Breast epithelium (tissue), 4 donors: ENCODE measurements around the gene FCRL2. TPM values are rescaled to one million over a fixed set of nuclear protein-coding genes. Genes with fewer than 3 reads are reported as not detected.

Source experiments
- DNase-seq, 2 donors: peaks; one replicate each; pipeline ENCODE4 v3.0.0-alpha.2; 2019; ENCODE audit warnings: low spot score in 2 of 2
- H3K27ac ChIP-seq, 2 donors: fragments of 200-600 bp; sonication (generic) in 1 of 2; one replicate each; pipeline ENCODE4 v1.5.1; 2016 to 2019; ENCODE audit warnings: mild to moderate bottlenecking in 1 of 2
- H3K27me3 ChIP-seq, 2 donors: fragments of 200-600 bp; sonication (generic) in 1 of 2; one replicate each; pipeline versions ENCODE4 v1.5.1 to v1.6.0; 2017 to 2019; ENCODE audit warnings: control low read depth in 1 of 2, mild to moderate bottlenecking in 1 of 2
- H3K36me3 ChIP-seq: fragments of 200-600 bp; one replicate; pipeline ENCODE4 v1.5.1; 2019
- H3K4me1 ChIP-seq, 2 donors: fragments of 200-600 bp; sonication (generic); one replicate each; pipeline ENCODE4 v1.5.1; 2016 to 2019; ENCODE audit warnings: control low read depth in 1 of 2
- H3K4me3 ChIP-seq, 3 donors: fragments of 200-600 bp; sonication (generic); 1 replicate in 2 of 3; 2 replicates in 1 of 3; pipeline ENCODE4 v1.5.1; 2016 to 2019; ENCODE audit warnings: mild to moderate bottlenecking in 3 of 3, moderate library complexity in 2 of 3
- H3K9me3 ChIP-seq, 2 donors: fragments of 200-600 bp; sonication (generic) in 1 of 2; one replicate each; pipeline ENCODE4 v1.5.1; 2016 to 2019; ENCODE audit warnings: control low read depth in 1 of 2
- POLR2A ChIP-seq: fragments of 450-650 bp; IDR thresholded peaks from one replicate; pipeline ENCODE4 v1.6.1; 2016; ENCODE audit warnings: antibody characterized with exemption, mild to moderate bottlenecking, moderate library complexity
- POLR2AphosphoS5 ChIP-seq, 3 donors: sonication (generic); formaldehyde crosslinking; IDR thresholded peaks; one replicate each; pipeline ENCODE4 v1.6.1; 2017; ENCODE audit warnings: antibody characterized with exemption in 3 of 3
- intact Hi-C: fragments of 100-400 bp; cut with DNase I; formaldehyde crosslinking; loops from one replicate; pipeline ENCODE4 v1.15.1; 2023; ENCODE audit warnings: low total_unique reads
- total RNA-seq, 3 donors: library from RNA; depleted of rRNA; stranded (reverse); fragments of >200 nt; gene quantifications; one replicate each; pipeline ENCODE4 v1.1.0, GENCODE V29; 2016
- TF ChIP-seq, protein P1 (sequence below), 3 donors: fragments of 450-650 bp; IDR thresholded peaks; one replicate each; pipeline ENCODE4 v1.5.1; 2016 to 2017; ENCODE audit warnings: antibody characterized with exemption in 3 of 3, mild to moderate bottlenecking in 3 of 3, moderate library complexity in 3 of 3

The FCRL2 gene
- total RNA-seq, 3 donors from 2014 or later, result under 0.01 to 0.66 (median 0.59) TPM

DNA sequence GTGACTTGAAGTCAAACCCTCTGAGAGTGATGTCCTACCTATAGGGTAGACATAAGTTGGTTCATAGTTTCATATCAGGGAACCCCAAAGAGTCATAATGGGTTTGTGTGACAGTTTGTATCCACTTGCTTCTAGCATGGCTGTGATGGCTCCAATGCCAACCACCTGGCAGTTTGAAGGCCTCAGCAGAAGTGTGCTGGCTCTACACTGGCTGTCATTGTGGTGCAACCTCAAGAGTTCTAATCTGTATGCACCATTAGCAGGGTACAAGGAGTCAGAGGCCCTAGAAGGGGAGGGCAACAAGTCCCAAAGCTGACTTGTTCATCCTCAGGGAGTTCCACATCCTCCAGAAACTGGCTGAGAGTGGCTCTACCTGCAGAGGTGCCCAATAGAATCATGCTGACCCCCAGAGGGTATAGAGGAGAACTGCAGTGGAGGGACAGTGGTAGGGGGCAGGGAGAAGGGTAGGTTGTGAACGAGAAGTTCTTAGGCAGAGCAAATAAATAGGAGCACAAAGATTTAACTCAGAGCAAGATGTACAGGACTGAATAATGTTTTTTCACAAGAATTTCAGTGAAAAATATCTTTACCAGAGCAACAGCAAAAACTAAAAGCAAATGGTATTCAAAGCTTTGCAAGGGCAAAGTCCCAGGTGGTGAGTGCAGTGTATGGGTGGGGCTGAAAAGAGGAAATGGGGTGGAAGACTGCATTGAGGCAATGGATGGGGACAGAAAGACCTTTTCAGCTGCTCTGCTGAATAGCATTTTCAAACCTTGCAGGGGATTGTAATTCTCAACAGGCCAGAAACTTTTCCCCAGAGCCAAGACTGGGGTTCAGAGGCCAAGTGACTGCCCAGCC, 3.2 kb downstream of the FCRL2 start:
- Histone ChIP-seq H3K4me3 (no peak overlapping the region), H3K27ac (no peak overlapping the region), H3K27me3 (no peaks in the 10 kb centered on the region), H3K9me3 (no peaks in the 10 kb centered on the region), H3K4me1 (no peaks in the 10 kb centered on the region), H3K36me3 (no peaks in the 10 kb centered on the region)
- intact Hi-C loops, result no loop called here
- TF ChIP-seq POLR2AphosphoS5 (IDR thresholded peaks at IDR 0.05) (no peak), POLR2A (no peak)
- TF ChIP-seq, protein P1, sequence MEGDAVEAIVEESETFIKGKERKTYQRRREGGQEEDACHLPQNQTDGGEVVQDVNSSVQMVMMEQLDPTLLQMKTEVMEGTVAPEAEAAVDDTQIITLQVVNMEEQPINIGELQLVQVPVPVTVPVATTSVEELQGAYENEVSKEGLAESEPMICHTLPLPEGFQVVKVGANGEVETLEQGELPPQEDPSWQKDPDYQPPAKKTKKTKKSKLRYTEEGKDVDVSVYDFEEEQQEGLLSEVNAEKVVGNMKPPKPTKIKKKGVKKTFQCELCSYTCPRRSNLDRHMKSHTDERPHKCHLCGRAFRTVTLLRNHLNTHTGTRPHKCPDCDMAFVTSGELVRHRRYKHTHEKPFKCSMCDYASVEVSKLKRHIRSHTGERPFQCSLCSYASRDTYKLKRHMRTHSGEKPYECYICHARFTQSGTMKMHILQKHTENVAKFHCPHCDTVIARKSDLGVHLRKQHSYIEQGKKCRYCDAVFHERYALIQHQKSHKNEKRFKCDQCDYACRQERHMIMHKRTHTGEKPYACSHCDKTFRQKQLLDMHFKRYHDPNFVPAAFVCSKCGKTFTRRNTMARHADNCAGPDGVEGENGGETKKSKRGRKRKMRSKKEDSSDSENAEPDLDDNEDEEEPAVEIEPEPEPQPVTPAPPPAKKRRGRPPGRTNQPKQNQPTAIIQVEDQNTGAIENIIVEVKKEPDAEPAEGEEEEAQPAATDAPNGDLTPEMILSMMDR (IDR thresholded peaks at IDR 0.05), result no peak
- no peak for DNase-seq

DNA sequence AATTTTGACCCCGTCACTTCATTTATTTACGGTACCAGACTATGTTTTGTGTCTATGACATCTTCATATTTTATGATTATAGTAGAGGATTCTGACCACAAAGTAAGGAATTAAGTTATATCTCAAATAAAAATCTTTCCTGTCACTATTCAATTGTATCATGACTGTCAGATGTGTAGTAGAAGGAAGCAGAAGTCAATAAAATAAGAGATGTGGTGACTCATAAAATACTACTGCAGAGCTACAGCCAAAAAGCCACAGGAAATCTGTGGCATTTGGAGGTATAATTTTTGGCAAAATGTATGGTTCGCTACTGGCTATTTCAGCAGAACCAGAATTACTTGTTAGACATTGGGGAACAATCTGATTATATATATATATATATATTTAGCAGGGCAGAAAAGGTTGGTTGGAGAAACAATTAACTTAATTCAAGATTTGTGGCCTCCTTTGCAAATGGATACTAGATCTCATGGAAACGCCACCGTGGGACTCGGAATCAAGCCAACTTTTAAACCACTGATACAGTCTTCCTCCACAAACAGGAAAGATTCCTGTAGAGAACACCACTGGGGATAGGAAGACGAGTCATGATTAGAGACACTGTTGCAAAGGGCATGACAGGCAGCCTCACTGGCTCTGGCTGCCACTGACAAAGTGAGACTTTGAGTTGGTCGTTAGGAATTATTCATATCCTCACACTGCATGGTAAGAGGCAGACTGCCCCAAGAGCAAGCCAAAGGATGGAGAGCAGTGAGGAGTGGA, 5.1 kb downstream of the FCRL2 start:
- intact Hi-C loops, result no loop called here
- H3K27ac ChIP-seq, result peak overlapping the region in 1 of 2 donors; percentile 40
- no peak for DNase-seq
- no peaks in the 10 kb centered on the region for H3K36me3 ChIP-seq
- no peak overlapping the region for H3K4me3 ChIP-seq
- H3K27me3 ChIP-seq, result no peaks in the 10 kb centered on the region
- H3K4me1 ChIP-seq, result no peaks in the 10 kb centered on the region
- no peaks in the 10 kb centered on the region for H3K9me3 ChIP-seq
- TF ChIP-seq POLR2AphosphoS5 (IDR thresholded peaks at IDR 0.05) (no peak), POLR2A (no peak)
- TF ChIP-seq, protein P1 (IDR thresholded peaks at IDR 0.05), result no peak

DNA sequence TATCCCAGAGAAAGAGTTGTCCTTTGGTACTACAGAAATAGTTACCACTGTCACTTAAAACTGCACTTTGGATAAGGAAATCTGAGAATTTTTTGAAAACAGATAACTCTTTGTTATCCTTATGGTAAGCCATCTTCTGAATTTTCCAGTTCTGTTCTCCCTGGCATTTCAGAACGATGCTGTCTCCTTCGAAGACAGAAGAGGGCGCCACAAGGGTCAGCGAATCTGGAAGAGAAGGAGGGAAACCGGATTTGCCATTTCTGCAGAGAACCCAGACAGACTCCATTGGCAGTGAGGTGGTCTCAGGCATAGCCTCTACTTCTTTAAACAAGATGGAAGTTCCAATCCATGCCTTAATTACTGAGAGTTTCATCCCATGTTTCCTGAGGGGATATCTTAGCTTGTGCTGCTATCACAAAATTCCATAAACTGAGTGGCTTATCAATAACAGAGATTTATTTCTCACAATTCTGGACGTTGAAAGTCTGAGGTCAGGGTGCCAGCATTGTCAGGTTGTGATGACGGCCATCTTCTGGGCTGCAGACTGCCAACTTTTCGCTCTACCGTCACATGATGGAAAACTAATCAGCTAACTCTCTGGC, 6.4 kb downstream of the FCRL2 start:
- H3K4me3 ChIP-seq, result no peak overlapping the region
- H3K27me3 ChIP-seq, result no peaks in the 10 kb centered on the region
- TF ChIP-seq POLR2A, result no peak
- TF ChIP-seq POLR2AphosphoS5 (IDR thresholded peaks at IDR 0.05), result no peak
- TF ChIP-seq, protein P1 (IDR thresholded peaks at IDR 0.05), result no peak
- no peaks in the 10 kb centered on the region for H3K9me3 ChIP-seq
- intact Hi-C loops, result no loop called here
- H3K4me1 ChIP-seq, result no peaks in the 10 kb centered on the region
- no peak overlapping the region for H3K27ac ChIP-seq
- no peak for DNase-seq
- no peaks in the 10 kb centered on the region for H3K36me3 ChIP-seq

DNA sequence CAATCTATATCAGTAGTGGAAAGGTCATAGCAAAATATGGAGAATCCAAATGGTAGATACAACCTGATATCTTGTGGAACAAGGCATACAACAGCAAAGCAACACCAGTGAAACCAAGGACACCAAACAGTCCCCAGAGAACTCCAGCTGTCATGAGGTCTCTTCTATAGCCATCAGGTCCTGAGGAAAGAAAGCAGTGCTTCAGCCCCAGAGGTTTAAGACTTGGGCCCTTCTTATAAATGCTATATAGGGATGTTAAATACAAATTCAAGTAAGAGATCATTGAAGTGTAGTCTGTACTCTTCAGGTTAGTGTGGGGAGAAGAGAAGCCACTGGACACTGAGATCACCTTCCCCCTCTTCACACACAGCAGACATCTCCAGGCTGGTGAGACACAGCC, 10.1 kb downstream of the FCRL2 start:
- Histone ChIP-seq H3K9me3 (peaks cover 0 to 6% of the 10 kb centered on the region in 2 donors), H3K27me3 (no peaks in the 10 kb centered on the region), H3K27ac (no peak overlapping the region), H3K4me3 (no peak overlapping the region), H3K4me1 (no peaks in the 10 kb centered on the region), H3K36me3 (no peaks in the 10 kb centered on the region)
- no peak for DNase-seq
- TF ChIP-seq, protein P1 (IDR thresholded peaks at IDR 0.05), result no peak
- TF ChIP-seq POLR2A (no peak), POLR2AphosphoS5 (IDR thresholded peaks at IDR 0.05) (no peak)
- intact Hi-C loops, result no loop called here
